ENCODE data around the gene KRTAP10-11.

GRCh38 chr21:44618504-44618903 is 27.7 kb upstream of the KRTAP10-11 start:
- TF ChIP-seq, protein P1, sequence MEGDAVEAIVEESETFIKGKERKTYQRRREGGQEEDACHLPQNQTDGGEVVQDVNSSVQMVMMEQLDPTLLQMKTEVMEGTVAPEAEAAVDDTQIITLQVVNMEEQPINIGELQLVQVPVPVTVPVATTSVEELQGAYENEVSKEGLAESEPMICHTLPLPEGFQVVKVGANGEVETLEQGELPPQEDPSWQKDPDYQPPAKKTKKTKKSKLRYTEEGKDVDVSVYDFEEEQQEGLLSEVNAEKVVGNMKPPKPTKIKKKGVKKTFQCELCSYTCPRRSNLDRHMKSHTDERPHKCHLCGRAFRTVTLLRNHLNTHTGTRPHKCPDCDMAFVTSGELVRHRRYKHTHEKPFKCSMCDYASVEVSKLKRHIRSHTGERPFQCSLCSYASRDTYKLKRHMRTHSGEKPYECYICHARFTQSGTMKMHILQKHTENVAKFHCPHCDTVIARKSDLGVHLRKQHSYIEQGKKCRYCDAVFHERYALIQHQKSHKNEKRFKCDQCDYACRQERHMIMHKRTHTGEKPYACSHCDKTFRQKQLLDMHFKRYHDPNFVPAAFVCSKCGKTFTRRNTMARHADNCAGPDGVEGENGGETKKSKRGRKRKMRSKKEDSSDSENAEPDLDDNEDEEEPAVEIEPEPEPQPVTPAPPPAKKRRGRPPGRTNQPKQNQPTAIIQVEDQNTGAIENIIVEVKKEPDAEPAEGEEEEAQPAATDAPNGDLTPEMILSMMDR (IDR thresholded peaks at IDR 0.05): no peak
- TF ChIP-seq POLR2A (IDR thresholded peaks at IDR 0.05): no peak
